ENCODE measurements around the gene TMTC1.

DNA sequence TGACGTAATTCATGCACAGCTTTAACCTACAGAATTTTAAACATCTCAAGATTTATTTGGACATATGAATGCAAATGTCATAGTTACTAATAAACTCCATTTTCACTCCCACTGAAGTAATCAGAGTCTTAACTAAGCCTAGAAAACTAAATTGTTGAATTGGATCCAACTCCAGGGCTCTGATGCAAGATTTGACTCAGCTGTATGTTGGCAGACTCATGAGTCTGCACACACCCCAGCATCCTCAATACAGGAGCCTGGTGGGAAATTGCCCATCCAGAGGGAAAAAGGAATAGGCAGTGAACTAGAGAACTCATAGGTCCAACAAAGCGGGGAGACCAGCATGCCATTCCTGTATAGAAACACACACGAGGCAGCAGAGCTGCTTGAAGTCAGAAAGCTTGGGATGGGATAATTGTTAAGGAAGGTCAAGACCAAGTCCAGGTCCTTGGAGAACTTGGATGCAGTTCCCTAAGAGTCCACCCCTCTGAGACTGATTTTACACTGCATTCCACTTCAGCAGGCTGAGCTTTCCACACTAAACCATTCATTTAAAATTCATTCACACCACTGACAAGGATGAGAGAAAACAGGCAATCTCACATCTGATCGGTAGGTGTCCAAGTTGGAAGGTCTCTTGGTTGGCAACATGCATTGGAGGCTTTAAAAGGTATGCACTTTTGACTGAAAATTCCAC, 14.4 kb downstream of the TMTC1 start:
- TF ChIP-seq EZH2 (IDR thresholded peaks at IDR 0.05; ENCODE audit: low read length): no peak
- TF ChIP-seq, protein P1, sequence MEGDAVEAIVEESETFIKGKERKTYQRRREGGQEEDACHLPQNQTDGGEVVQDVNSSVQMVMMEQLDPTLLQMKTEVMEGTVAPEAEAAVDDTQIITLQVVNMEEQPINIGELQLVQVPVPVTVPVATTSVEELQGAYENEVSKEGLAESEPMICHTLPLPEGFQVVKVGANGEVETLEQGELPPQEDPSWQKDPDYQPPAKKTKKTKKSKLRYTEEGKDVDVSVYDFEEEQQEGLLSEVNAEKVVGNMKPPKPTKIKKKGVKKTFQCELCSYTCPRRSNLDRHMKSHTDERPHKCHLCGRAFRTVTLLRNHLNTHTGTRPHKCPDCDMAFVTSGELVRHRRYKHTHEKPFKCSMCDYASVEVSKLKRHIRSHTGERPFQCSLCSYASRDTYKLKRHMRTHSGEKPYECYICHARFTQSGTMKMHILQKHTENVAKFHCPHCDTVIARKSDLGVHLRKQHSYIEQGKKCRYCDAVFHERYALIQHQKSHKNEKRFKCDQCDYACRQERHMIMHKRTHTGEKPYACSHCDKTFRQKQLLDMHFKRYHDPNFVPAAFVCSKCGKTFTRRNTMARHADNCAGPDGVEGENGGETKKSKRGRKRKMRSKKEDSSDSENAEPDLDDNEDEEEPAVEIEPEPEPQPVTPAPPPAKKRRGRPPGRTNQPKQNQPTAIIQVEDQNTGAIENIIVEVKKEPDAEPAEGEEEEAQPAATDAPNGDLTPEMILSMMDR (optimal IDR thresholded peaks at IDR 0.05 in 1 of 3, IDR thresholded peaks at IDR 0.05 in 1 of 3, conservative IDR thresholded peaks at IDR 0.05 in 1 of 3; ENCODE audit: extremely low read depth in 1 of 3, insufficient read depth in 2 of 3, low read length in 3 of 3): no peak
